Gastroesophageal sphincter (tissue), 3 donors: Measurements from ENCODE around the gene FGF14.

Experiments
- CTCF ChIP-seq, 4 experiments: fragments of 200-600 bp in 2 of 4; fragments of 450-650 bp in 2 of 4; sonication (generic) in 1 of 4; IDR thresholded peaks; one replicate each; pipeline ENCODE4 v1.5.1; 2017 to 2019; ENCODE audit warnings: antibody characterized with exemption in 4 of 4, mild to moderate bottlenecking in 2 of 4, moderate library complexity in 2 of 4
- EP300 ChIP-seq: sonication (generic); formaldehyde crosslinking; IDR thresholded peaks from one replicate; pipeline ENCODE4 v1.6.1; 2017; ENCODE audit warnings: antibody characterized with exemption, mild to moderate bottlenecking
- POLR2A ChIP-seq, 2 donors: fragments of 450-650 bp; IDR thresholded peaks; one replicate each; pipeline ENCODE4 v1.6.1; 2017; ENCODE audit warnings: antibody characterized with exemption in 2 of 2, mild to moderate bottlenecking in 2 of 2, moderate library complexity in 1 of 2
- POLR2AphosphoS5 ChIP-seq: sonication (generic); formaldehyde crosslinking; IDR thresholded peaks from one replicate; pipeline ENCODE4 v1.6.1; 2017; ENCODE audit warnings: antibody characterized with exemption

DNA sequence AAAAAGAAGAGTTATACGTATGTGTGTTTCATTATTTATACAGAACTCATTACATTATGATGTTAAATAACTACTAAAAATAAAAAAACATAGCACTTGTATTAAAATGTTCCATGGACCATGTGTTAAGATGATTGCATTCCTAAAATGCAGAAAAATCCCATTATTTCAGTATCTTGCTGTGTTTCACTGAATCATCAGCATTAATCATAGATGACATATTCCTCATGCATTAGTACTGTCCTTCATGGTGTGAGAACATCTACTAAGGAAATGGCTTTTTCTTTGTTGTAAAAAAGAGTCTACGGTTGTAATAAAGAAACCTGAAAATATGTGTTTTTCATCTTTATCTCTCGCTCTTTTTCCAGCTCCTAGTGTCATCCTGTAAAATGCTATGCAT lies 416.5 kb downstream of the FGF14 start:
- TF ChIP-seq POLR2A (IDR thresholded peaks at IDR 0.05) (no peak), CTCF (IDR thresholded peaks at IDR 0.05) (no peak), EP300 (no peak), POLR2AphosphoS5 (no peak)
